HCT116 (cell line): ENCODE measurements around the gene CPNE4. TPM values are rescaled to one million over a fixed set of nuclear protein-coding genes. Genes with fewer than 3 reads are reported as not detected.

ENCODE experiments used
- ATAC-seq: fragments of 200-7000 bp; cut with Tn5 transposase; 2 replicates; pipeline ENCODE4 v1.9.1; 2020; ENCODE audit warnings: mild to moderate bottlenecking, moderate library complexity
- BruUV-seq: library from RNA; stranded (reverse); fragments of 400-500 nt; replicated peaks from 2 replicates; lab custom pipeline; 2021; lab: Mats Ljungman, UMichigan
- CTCF ChIA-PET: fragments of 300-600 bp; sonication (Branson Sonifier 250); formaldehyde crosslinking; loops from one replicate; lab custom pipeline; 2021; ENCODE audit warnings: antibody characterized with exemption; lab: Charles Lee
- POLR2A ChIA-PET: fragments of 300-600, 350-600 bp; sonication (Branson Sonifier 250); formaldehyde crosslinking; loops from one replicate; lab custom pipeline; 2021; ENCODE audit warnings: antibody characterized with exemption; lab: Charles Lee
- RAD21 ChIA-PET, 2 experiments: fragments of 300-600 bp; sonication (Branson Sonifier 250); formaldehyde crosslinking; loops; one replicate each; lab custom pipeline; 2023; ENCODE audit warnings: low total read pairs in 2 of 2; ENCODE audit not compliant: uncharacterized antibody in 2 of 2, unreplicated experiment in 2 of 2, low non-redundant PET in 1 of 2; lab: Charles Lee
- DNase-seq: peaks from one replicate; pipeline ENCODE4 v3.0.0-alpha.2; 2010; ENCODE audit warnings: low read depth, low spot score
- H2AFZ ChIP-seq: fragments of 200-600 bp; shearing (Covaris generic), sonication (generic); 2 replicates; pipeline ENCODE4 v1.6.1; 2017; ENCODE audit warnings: low read depth, mixed run types, mixed read lengths, antibody characterized with exemption, low read length; ENCODE audit not compliant: poor library complexity, severe bottlenecking
- H3K27ac ChIP-seq: 2 replicates; pipeline ENCODE4 v1.5.1; 2012; ENCODE audit warnings: low read depth, low read length
- H3K27me3 ChIP-seq: fragments of 200-600 bp; sonication (generic); 2 replicates; pipeline ENCODE4 v1.6.1; 2016; ENCODE audit warnings: mixed run types, low read length, mixed read lengths; ENCODE audit not compliant: insufficient read depth
- H3K36me3 ChIP-seq, 2 experiments: fragments of 200-500 bp in 1 of 2; fragments of 200-600 bp in 1 of 2; sonication (Bioruptor generic) in 1 of 2; sonication (generic) in 1 of 2; 2 replicates each; pipeline versions ENCODE4 v1.5.1 to v1.6.1; 2014 to 2016; ENCODE audit warnings: low read length in 2 of 2, inconsistent platforms in 1 of 2, mixed read lengths in 1 of 2, mixed run types in 1 of 2; ENCODE audit not compliant: insufficient read depth in 2 of 2, control insufficient read depth in 1 of 2
- H3K4me1 ChIP-seq, 2 experiments: fragments of 200-600 bp in 1 of 2; sonication (generic) in 1 of 2; 2 replicates each; pipeline versions ENCODE4 v1.5.1 to v1.6.1; 2012 to 2017; ENCODE audit warnings: low read length in 2 of 2, inconsistent platforms in 1 of 2, mild to moderate bottlenecking in 1 of 2, mixed read lengths in 1 of 2, mixed run types in 1 of 2, moderate library complexity in 1 of 2; ENCODE audit not compliant: insufficient read depth in 2 of 2, control insufficient read depth in 1 of 2
- H3K4me2 ChIP-seq: fragments of 200-600 bp; sonication (generic); 2 replicates; pipeline ENCODE4 v1.6.1; 2017; ENCODE audit warnings: mixed run types, low read length, mixed read lengths
- H3K4me3 ChIP-seq, 2 experiments: fragments of 200-600 bp in 1 of 2; sonication (generic) in 1 of 2; replicated peaks in 1 of 2; 2 replicates each; pipeline ENCODE4 v1.5.1; 2011 to 2016; ENCODE audit warnings: low read length in 2 of 2, control low read depth in 1 of 2, low read depth in 1 of 2, mild to moderate bottlenecking in 1 of 2, mixed read lengths in 1 of 2, mixed run types in 1 of 2
- H3K79me2 ChIP-seq: fragments of 200-600 bp; sonication (generic); 2 replicates; pipeline ENCODE4 v1.6.1; 2017; ENCODE audit warnings: mild to moderate bottlenecking, mixed run types, low read length, moderate library complexity, mixed read lengths; ENCODE audit not compliant: insufficient read depth
- H3K9ac ChIP-seq: fragments of 200-600 bp; sonication (generic); 2 replicates; pipeline ENCODE4 v1.6.1; 2016; ENCODE audit warnings: low read length, mixed read lengths
- H3K9me2 ChIP-seq: fragments of 200-600 bp; sonication (generic), shearing (Covaris generic); 2 replicates; pipeline ENCODE4 v1.6.1; 2017; ENCODE audit warnings: mixed run types, mild to moderate bottlenecking, moderate library complexity; ENCODE audit not compliant: insufficient read depth
- H3K9me3 ChIP-seq, 2 experiments: fragments of 200-500 bp in 1 of 2; fragments of 200-600 bp in 1 of 2; sonication (Bioruptor generic) in 1 of 2; sonication (generic) in 1 of 2; 2 replicates each; pipeline ENCODE4 v1.6.1; 2014 to 2017; ENCODE audit warnings: low read length in 2 of 2, mixed read lengths in 2 of 2, inconsistent platforms in 1 of 2, low read depth in 1 of 2, mild to moderate bottlenecking in 1 of 2, mixed run types in 1 of 2, moderate library complexity in 1 of 2; ENCODE audit not compliant: control insufficient read depth in 1 of 2, insufficient read depth in 1 of 2
- H4K20me1 ChIP-seq: fragments of 200-600 bp; sonication (generic), shearing (Covaris generic); 2 replicates; pipeline ENCODE4 v1.6.1; 2017; ENCODE audit warnings: mixed run types, mild to moderate bottlenecking, moderate library complexity; ENCODE audit not compliant: insufficient read depth
- ATF3 ChIP-seq: IDR thresholded peaks from 2 replicates; pipeline ENCODE4 v1.6.1; 2012
- CBX3 ChIP-seq: IDR thresholded peaks from 2 replicates; pipeline ENCODE4 v1.6.1; 2012; ENCODE audit warnings: low read depth
- EGR1 ChIP-seq: IDR thresholded peaks from 2 replicates; pipeline ENCODE4 v1.6.1; 2012; ENCODE audit warnings: low read depth
- ELF1 ChIP-seq: IDR thresholded peaks from 2 replicates; pipeline ENCODE4 v1.6.1; 2012; ENCODE audit warnings: low read depth, borderline replicate concordance
- EZH2 ChIP-seq: fragments of 200-600 bp; sonication (generic); IDR thresholded peaks from 2 replicates; pipeline ENCODE4 v1.6.1; 2017; ENCODE audit warnings: antibody characterized with exemption, mixed run types
- FOSL1 ChIP-seq: IDR thresholded peaks from 2 replicates; pipeline ENCODE4 v1.6.1; 2012; ENCODE audit warnings: low read depth
- MAX ChIP-seq: IDR thresholded peaks from 2 replicates; pipeline ENCODE4 v1.6.1; 2012
- POLR2A ChIP-seq: IDR thresholded peaks from 2 replicates; pipeline ENCODE4 v1.7.0; 2011; ENCODE audit warnings: borderline replicate concordance; ENCODE audit not compliant: insufficient read depth, insufficient read length; ENCODE audit errors: extremely low read depth
- POLR2AphosphoS5 ChIP-seq: IDR thresholded peaks from 2 replicates; pipeline ENCODE4 v1.6.1; 2011; ENCODE audit warnings: mild to moderate bottlenecking, low read depth, low read length, moderate library complexity
- RAD21 ChIP-seq: IDR thresholded peaks from 2 replicates; pipeline ENCODE4 v1.6.1; 2012; ENCODE audit warnings: low read depth, mild to moderate bottlenecking
- REST ChIP-seq: IDR thresholded peaks from 2 replicates; pipeline ENCODE4 v1.6.1; 2012; ENCODE audit warnings: low read depth
- SIN3A ChIP-seq: IDR thresholded peaks from 2 replicates; pipeline ENCODE4 v1.6.1; 2012; ENCODE audit warnings: low read depth
- SP1 ChIP-seq: IDR thresholded peaks from 2 replicates; pipeline ENCODE4 v1.6.1; 2012; ENCODE audit warnings: low read depth
- SRF ChIP-seq: IDR thresholded peaks from 2 replicates; pipeline ENCODE4 v1.6.1; 2012; ENCODE audit warnings: low read depth
- YY1 ChIP-seq: IDR thresholded peaks from 2 replicates; pipeline ENCODE4 v1.6.1; 2011; ENCODE audit warnings: low read length, low read depth, moderate library complexity, mild to moderate bottlenecking; ENCODE audit not compliant: insufficient replicate concordance; ENCODE audit errors: extremely low read depth
- ZFX ChIP-seq: fragments of 450-650 bp; IDR thresholded peaks from 2 replicates; pipeline ENCODE4 v1.6.1; 2017
- ZNF274 ChIP-seq: fragments of 200-500 bp; sonication (Bioruptor generic); IDR thresholded peaks from 2 replicates; pipeline ENCODE4 v1.6.1; 2014; ENCODE audit warnings: mild to moderate bottlenecking, low read depth, low read length, inconsistent platforms
- intact Hi-C: fragments of 100-400 bp; cut with micrococcal nuclease; formaldehyde crosslinking; loops from 2 replicates; pipeline ENCODE4 v1.10.0; 2022
- total RNA-seq: library from RNA; stranded (reverse); gene quantifications from one replicate; pipeline ENCODE4 v1.2.1, GENCODE V29; 2021; ENCODE audit not compliant: unreplicated experiment
- TF ChIP-seq, protein P1 (sequence below): IDR thresholded peaks from 2 replicates; pipeline ENCODE4 v1.6.1; 2011; ENCODE audit warnings: mild to moderate bottlenecking, low read length, moderate library complexity; ENCODE audit not compliant: insufficient replicate concordance; ENCODE audit errors: extremely low read depth
- TF ChIP-seq, protein P2 (sequence below), 3 experiments: fragments of 200-600 bp in 1 of 3; sonication (generic) in 1 of 3; IDR thresholded peaks in 2 of 3; conservative IDR thresholded peaks in 1 of 3; 2 replicates each; pipeline ENCODE4 v1.5.1; 2012 to 2017; ENCODE audit warnings: low read depth in 2 of 3, low read length in 2 of 3, antibody characterized with exemption in 1 of 3, borderline replicate concordance in 1 of 3, control low read depth in 1 of 3, mild to moderate bottlenecking in 1 of 3, mixed read lengths in 1 of 3, mixed run types in 1 of 3, moderate library complexity in 1 of 3; ENCODE audit not compliant: insufficient read depth in 1 of 3

CPNE4 gene
- total RNA-seq, 1 experiment from 2014 or later, result not detected

- intact Hi-C loops, result no loop called here
- H3K4me2 ChIP-seq, result no peak overlapping the region
- H3K79me2 ChIP-seq, result no peaks in the 10 kb centered on the region
- no peaks in the 10 kb centered on the region for H3K36me3 ChIP-seq
- no peak for DNase-seq
- ChIA-PET CTCF (no interaction called here), RAD21 (no interaction called here), POLR2A (no interaction called here)
- H2AFZ ChIP-seq, result no peak overlapping the region
- ATAC-seq, result no peak
- TF ChIP-seq, protein P1, sequence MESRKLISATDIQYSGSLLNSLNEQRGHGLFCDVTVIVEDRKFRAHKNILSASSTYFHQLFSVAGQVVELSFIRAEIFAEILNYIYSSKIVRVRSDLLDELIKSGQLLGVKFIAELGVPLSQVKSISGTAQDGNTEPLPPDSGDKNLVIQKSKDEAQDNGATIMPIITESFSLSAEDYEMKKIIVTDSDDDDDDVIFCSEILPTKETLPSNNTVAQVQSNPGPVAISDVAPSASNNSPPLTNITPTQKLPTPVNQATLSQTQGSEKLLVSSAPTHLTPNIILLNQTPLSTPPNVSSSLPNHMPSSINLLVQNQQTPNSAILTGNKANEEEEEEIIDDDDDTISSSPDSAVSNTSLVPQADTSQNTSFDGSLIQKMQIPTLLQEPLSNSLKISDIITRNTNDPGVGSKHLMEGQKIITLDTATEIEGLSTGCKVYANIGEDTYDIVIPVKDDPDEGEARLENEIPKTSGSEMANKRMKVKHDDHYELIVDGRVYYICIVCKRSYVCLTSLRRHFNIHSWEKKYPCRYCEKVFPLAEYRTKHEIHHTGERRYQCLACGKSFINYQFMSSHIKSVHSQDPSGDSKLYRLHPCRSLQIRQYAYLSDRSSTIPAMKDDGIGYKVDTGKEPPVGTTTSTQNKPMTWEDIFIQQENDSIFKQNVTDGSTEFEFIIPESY, result no peak
- TF ChIP-seq REST, result no peak
- TF ChIP-seq SP1, result no peak
- TF ChIP-seq ZNF274, result no peak
- no peak for TF ChIP-seq SRF
- TF ChIP-seq ZFX, result no peak
- no peak for TF ChIP-seq SIN3A
- no peak for TF ChIP-seq ELF1
- TF ChIP-seq MAX, result no peak
- no peak for TF ChIP-seq YY1
- no peak for TF ChIP-seq RAD21
- TF ChIP-seq CBX3, result no peak
- TF ChIP-seq POLR2AphosphoS5, result no peak
- TF ChIP-seq POLR2A, result no peak
- TF ChIP-seq, protein P2, sequence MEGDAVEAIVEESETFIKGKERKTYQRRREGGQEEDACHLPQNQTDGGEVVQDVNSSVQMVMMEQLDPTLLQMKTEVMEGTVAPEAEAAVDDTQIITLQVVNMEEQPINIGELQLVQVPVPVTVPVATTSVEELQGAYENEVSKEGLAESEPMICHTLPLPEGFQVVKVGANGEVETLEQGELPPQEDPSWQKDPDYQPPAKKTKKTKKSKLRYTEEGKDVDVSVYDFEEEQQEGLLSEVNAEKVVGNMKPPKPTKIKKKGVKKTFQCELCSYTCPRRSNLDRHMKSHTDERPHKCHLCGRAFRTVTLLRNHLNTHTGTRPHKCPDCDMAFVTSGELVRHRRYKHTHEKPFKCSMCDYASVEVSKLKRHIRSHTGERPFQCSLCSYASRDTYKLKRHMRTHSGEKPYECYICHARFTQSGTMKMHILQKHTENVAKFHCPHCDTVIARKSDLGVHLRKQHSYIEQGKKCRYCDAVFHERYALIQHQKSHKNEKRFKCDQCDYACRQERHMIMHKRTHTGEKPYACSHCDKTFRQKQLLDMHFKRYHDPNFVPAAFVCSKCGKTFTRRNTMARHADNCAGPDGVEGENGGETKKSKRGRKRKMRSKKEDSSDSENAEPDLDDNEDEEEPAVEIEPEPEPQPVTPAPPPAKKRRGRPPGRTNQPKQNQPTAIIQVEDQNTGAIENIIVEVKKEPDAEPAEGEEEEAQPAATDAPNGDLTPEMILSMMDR (IDR thresholded peaks at IDR 0.05 in 2 of 3, conservative IDR thresholded peaks at IDR 0.05 in 1 of 3; ENCODE audit: borderline replicate concordance in 1 of 3, insufficient read depth in 1 of 3, low read depth in 2 of 3, low read length in 2 of 3), result no peak
- no peak for TF ChIP-seq EGR1
- no peak for TF ChIP-seq FOSL1
- TF ChIP-seq ATF3, result no peak
- TF ChIP-seq EZH2, result no peak
- no peaks in the 10 kb centered on the region for H3K4me1 ChIP-seq
- H3K9me2 ChIP-seq, result no peaks in the 10 kb centered on the region
- H3K27ac ChIP-seq, result no peak overlapping the region
- no peak overlapping the region for H3K4me3 ChIP-seq
- peaks cover 22% of the 10 kb centered on the region; the same call in 1 of the 2 replicates for H3K27me3 ChIP-seq
- no peaks in the 10 kb centered on the region for H4K20me1 ChIP-seq
- BruUV-seq, result no TSS peak
- no peak overlapping the region for H3K9ac ChIP-seq
- H3K9me3 ChIP-seq, result no peaks in the 10 kb centered on the region
Observed at GRCh38 chr3:131944676-131945075, 90.1 kb downstream of the CPNE4 start.
